ENCODE measurements around the gene MAGI1. TPM values are rescaled to one million over a fixed set of nuclear protein-coding genes. Genes with fewer than 3 reads are reported as not detected.

MAGI1 gene
- total RNA-seq, 4 donors from 2014 or later, result 49.5 to 72.1 (median 67.6) TPM

DNA sequence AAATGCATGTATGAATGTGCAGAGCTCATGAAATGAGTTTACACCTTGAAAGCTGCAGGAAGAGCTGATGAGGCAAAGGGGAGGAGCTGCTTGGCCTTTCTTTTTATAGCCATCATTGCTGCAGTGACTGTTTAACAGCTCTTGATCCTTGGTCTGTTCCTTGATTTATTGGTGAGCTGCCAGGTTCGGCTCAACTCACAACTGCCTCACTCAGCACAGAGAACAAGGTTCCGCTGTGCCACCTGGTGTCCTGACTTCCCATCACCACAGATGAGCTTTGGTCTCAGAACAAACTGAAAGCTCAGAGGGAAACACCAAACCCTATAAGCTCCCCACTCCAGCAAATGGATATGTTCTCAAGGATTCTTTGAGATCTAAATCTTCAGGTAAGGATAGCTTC lies 626.1 kb downstream of the MAGI1 start:
- H3K36me3 ChIP-seq, result no peaks in the 10 kb centered on the region
- H3K27ac ChIP-seq, result peak overlapping the region in 1 of 4 donors; percentile 9
- no peak overlapping the region for H3K4me3 ChIP-seq
- TF ChIP-seq, protein P1, sequence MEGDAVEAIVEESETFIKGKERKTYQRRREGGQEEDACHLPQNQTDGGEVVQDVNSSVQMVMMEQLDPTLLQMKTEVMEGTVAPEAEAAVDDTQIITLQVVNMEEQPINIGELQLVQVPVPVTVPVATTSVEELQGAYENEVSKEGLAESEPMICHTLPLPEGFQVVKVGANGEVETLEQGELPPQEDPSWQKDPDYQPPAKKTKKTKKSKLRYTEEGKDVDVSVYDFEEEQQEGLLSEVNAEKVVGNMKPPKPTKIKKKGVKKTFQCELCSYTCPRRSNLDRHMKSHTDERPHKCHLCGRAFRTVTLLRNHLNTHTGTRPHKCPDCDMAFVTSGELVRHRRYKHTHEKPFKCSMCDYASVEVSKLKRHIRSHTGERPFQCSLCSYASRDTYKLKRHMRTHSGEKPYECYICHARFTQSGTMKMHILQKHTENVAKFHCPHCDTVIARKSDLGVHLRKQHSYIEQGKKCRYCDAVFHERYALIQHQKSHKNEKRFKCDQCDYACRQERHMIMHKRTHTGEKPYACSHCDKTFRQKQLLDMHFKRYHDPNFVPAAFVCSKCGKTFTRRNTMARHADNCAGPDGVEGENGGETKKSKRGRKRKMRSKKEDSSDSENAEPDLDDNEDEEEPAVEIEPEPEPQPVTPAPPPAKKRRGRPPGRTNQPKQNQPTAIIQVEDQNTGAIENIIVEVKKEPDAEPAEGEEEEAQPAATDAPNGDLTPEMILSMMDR (IDR thresholded peaks at IDR 0.05), result peak in 4 of 6 experiments; percentile 8 to 85 (median 78)
- TF ChIP-seq POLR2A (IDR thresholded peaks at IDR 0.05), result no peak
- H3K9me3 ChIP-seq, result no peaks in the 10 kb centered on the region
- H3K4me1 ChIP-seq, result peaks cover 0 to 9% (median 0%) of the 10 kb centered on the region in 4 donors
- H3K27me3 ChIP-seq, result no peaks in the 10 kb centered on the region
- DNase-seq, result peak in 2 of 3 donors; percentile 79 to 89

DNA sequence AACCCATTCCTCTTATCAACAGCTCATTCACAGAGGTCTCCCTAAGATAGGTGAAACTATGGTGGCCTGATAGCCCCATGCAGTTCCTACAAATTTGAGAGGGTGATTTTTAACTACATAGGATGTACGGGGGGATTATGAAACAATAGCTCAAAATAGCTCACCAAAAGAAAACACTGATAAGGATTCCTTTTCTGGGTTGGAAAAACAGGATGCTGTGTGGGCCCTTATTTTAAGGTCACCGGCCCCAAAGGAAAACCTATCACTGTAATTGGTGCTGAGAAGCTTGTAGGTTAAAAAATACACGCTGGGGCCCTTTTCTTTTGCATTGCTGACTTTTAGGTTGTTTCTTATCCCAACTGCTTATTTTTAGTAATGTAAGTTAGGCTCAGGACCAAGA lies 627.4 kb downstream of the MAGI1 start:
- TF ChIP-seq, protein P1 (IDR thresholded peaks at IDR 0.05), result no peak
- no peak for TF ChIP-seq POLR2A (IDR thresholded peaks at IDR 0.05)
- Histone ChIP-seq H3K9me3 (no peaks in the 10 kb centered on the region), H3K36me3 (no peaks in the 10 kb centered on the region), H3K27ac (no peak overlapping the region), H3K4me3 (no peak overlapping the region), H3K4me1 (peaks cover 0 to 9% (median 0%) of the 10 kb centered on the region in 4 donors), H3K27me3 (no peaks in the 10 kb centered on the region)
- no peak for DNase-seq

DNA sequence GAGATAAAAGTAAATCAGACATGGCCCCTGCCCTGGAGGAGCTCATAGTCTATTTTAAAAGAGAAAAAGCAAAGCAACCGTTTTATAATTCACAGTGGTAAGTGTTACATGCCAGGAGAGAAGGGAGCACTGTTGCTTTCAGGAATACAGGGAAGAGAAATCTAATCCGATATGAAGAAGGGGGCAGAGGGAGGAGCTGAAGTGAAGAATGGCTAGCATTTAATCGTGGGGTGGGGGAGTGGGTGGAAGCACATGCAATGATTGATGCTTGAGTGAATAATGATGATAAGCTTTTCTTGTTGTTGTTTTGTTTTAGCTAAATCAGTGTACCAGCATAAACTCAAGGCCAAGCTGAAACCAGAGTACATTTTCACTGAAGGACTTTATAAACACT lies 629.5 kb downstream of the MAGI1 start:
- Histone ChIP-seq H3K9me3 (no peaks in the 10 kb centered on the region), H3K36me3 (no peaks in the 10 kb centered on the region), H3K27me3 (no peaks in the 10 kb centered on the region), H3K4me1 (peaks cover 0 to 9% (median 0%) of the 10 kb centered on the region in 4 donors), H3K27ac (no peak overlapping the region), H3K4me3 (no peak overlapping the region)
- no peak for DNase-seq
- no peak for TF ChIP-seq POLR2A (IDR thresholded peaks at IDR 0.05)
- TF ChIP-seq, protein P1 (IDR thresholded peaks at IDR 0.05), result no peak

DNA sequence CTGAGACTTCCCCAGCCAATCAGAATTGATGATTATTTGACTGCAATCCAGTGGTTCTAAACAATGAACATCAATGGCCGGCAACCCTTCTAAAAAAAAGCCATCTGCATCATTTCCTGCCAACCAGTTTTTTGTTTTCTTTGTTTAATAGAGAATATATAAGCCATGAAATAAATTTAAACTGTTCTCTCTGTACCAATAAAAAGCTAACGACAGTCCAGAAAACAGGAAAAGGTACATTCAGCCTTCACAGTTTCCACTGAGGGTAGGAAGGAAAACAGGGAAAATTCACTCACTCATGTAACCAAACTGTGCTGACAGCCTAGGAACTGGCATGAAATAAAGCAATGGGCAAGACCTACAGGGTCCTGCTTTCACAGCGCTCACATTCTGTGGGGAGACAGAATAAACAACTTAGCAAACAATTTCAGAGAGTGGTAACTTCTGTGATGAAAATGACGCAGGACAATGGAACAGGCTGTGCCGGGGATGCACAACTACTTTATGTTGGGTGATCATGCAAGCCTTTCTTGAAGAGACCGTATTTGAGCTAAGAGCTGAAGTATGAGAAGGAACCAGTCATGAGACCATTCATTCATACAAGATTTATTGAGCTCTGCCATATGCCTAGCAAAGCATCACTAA lies 630.1 kb downstream of the MAGI1 start:
- Histone ChIP-seq H3K27me3 (no peaks in the 10 kb centered on the region), H3K36me3 (no peaks in the 10 kb centered on the region), H3K27ac (no peak overlapping the region), H3K4me1 (peaks cover 0 to 9% (median 0%) of the 10 kb centered on the region in 4 donors), H3K9me3 (no peaks in the 10 kb centered on the region), H3K4me3 (no peak overlapping the region)
- no peak for DNase-seq
- TF ChIP-seq, protein P1 (IDR thresholded peaks at IDR 0.05), result no peak
- no peak for TF ChIP-seq POLR2A (IDR thresholded peaks at IDR 0.05)

DNA sequence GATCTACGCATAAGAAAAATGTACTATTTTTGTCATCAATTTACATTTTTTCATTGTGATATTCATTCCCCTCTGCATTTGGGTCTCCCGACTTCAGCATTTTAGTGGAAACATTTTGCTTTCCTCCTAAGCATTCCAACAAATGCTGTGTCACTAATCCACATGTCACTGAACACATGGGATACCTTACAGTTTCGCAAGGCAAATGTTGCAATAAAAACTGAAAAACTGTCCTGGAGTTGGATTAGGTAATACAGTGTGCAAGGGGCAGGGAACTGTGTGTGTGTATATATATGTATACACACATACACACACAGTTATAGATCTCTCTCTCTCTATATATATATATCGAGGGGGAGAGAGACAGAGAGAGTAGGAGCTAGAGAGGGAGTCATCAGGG lies 632.2 kb downstream of the MAGI1 start:
- DNase-seq, result no peak
- TF ChIP-seq, protein P1 (IDR thresholded peaks at IDR 0.05), result no peak
- TF ChIP-seq POLR2A (IDR thresholded peaks at IDR 0.05), result no peak
- Histone ChIP-seq H3K9me3 (no peaks in the 10 kb centered on the region), H3K27me3 (no peaks in the 10 kb centered on the region), H3K4me1 (no peaks in the 10 kb centered on the region), H3K4me3 (no peak overlapping the region), H3K27ac (no peak overlapping the region), H3K36me3 (no peaks in the 10 kb centered on the region)
